T-helper 2 cell (primary cell): Measurements from ENCODE around the gene MSANTD2.

Experiments
- DNase-seq, 5 experiments: peaks; one replicate each; pipeline versions ENCODE4 v3.0.0 to v3.0.0-alpha.2; 2012 to 2022

Gene MSANTD2

DNA sequence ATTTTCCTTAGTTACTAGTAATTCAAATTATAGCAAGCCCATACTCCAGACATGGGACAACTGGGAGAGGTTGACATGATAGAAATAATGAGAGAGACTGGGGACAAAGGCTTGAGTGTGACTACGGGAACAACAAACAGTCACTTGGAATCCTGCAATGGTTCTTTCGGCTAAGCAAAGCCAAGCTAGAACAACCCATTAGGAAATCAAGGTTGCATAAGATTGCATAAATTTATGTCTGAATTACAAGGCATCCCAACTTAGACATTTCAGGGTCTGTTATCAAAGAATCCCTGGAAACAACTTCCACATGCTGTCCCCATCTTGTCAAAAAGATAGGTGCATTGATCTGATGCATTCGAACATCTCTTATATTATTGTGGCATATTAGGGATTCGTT, 70.6 kb downstream of the MSANTD2 start:
- DNase-seq: no peak

- no peak for DNase-seq
Measured at GRCh38 chr11:124728134-124728533, 72.1 kb downstream of the MSANTD2 start.

DNA sequence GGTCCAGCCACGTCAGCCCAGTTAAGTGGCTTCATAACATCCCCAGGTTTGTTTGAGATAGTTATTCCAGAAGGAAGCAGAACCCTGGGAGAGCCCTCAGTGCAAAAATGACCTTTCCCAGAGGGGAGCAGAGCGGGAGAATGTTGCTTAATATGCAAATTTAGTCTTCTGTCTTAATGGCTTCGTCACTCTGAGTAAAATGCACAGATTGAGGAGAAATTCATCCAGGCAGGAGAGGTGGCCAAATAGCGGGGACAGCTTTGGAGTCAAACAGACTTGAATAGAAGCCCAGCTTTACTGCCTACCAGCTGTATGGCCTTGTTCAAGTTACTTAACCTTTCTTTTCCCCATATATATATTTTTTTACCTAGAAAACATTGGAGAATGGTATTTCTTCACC, 72.7 kb downstream of the MSANTD2 start:
- DNase-seq: no peak

DNA sequence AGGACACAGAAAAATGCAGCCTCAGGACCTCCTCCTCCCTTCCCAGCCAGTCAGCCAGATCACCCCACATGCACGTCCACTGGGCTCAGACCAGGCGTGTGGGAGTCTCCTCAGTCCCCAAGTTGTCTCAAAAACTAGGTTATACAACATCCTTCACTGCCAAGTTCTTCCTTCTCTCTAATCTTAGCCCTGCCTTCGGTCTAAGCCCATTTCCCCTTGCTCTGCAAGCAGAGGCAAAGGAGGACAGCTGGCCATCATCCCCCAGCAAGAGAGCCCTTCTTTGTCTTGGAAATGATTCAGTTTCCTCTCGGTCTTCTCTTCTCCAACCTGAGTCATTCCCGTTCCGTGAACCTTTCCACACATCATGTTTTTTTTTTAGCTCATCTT, 74.5 kb downstream of the MSANTD2 start:
- no peak for DNase-seq

DNA sequence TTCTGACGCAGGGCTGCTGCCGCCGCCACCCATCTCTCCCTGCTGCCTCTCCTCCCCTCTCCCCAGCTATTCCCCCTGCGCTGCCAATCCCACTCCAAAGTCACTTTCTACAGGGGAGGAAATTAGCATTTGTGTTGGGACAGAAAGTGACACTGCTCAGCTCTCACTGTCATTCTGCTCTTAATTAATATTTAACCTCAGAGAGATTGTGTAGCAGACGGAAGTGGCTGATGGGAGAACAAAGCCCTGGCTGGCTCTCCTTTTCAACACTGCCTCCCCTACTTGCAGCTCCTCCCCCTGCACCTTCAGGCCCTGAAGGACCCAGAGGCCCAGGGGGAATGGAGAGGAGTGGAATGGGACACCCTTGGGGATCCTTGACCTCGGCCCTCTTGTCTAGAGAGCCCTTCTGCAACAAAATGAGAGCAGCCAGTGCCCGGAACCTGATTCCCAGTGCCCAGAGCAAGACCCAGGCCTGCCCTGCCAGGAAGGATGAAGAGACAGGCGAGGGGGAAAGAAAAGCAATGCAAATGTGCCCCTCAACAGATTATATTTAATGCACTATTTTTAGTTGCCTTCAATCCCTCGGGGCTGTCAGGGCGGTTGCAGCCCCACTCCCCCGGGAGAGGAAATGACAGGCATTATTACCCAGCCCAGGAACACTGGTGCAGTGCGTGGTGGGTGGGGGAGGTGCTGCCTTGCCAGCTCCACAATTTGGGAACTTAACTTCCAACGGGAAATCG, 75.1 kb downstream of the MSANTD2 start:
- DNase-seq: no peak

GRCh38 chr11:124722176-124722575, 78.0 kb downstream of the MSANTD2 start:
- no peak for DNase-seq

DNA sequence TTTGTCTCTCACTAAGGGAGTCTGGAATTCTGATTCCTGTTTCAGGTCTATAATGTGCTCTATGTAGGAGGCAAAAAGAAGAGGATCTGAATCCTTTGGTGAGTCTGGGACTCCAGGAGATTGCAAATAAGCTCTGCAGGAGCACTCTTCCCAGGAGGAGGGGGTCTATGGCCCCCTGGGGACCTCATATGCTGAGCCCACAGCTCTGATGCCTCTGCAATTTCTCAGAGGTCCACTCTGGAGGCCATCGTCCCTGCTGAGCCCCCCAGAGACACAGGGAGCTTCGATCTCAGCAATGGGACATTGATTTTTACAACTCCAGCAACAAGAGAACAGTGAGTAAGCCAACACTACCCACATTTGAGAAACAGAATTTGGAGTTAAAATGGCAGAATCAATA, 80.7 kb downstream of the MSANTD2 start:
- DNase-seq: no peak

- no peak for DNase-seq
Measured at GRCh38 chr11:124718801-124719200, 81.4 kb downstream of the MSANTD2 start.

DNA sequence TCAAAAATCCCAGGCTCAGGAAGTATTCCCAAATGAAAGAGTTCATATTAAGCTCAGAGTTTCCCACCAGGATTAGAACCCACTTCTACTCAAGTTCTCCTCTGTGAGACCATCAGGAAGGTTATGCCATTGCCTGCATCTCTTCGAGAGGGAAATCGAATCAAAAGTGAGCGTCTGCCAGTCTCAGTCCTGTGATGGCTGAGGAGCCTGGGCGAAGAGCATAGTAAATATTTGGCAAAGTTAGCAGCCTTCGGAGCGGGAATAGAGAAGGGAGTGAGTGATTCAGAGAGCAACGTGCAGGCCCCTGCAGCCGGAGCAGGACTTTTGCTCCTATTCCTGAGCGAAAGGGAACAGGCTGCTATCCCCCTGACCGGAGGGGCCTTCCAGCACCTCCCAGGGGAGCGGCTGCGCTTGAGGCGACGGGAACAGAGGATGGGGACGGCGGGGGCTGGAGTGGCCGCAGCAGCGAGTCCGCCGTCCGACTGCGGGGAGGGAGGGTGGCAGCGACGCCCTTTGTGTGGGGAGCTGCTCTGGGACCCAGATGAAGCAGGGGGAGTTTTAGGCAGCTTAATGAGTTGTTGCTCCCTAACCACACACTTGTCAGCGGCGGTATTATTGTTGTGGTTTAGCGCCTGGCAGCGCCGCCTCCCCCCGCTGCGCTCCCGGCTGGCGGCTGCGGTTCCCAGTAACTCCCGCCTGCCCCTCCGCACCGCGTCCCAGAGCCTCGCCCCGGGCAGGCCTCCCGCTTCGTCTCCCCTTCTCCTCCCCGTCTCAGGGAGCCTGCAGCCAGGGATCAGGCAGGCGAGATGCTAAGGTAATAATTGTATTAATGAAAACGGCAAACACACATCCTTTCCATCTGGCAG, 82.2 kb downstream of the MSANTD2 start:
- peak in 2 of 5 experiments; percentile 15 to 44 for DNase-seq

GRCh38 chr11:124717421-124717785, 82.8 kb downstream of the MSANTD2 start:
- no peak for DNase-seq

GRCh38 chr11:124716591-124716990, 83.6 kb downstream of the MSANTD2 start:
- no peak for DNase-seq
